Fibroblast of the conjunctiva (primary cell): ENCODE measurements around the gene GDF3.
"Not testable (repeated sequence)": the region's sequence is repeated elsewhere in the genome, so short reads cannot be mapped to it uniquely, and the experiment has no call there.

Experiments
- DNase-seq: peaks from one replicate; pipeline ENCODE4 v3.0.0-alpha.2; 2010; ENCODE audit warnings: low read depth

GDF3 gene

DNA sequence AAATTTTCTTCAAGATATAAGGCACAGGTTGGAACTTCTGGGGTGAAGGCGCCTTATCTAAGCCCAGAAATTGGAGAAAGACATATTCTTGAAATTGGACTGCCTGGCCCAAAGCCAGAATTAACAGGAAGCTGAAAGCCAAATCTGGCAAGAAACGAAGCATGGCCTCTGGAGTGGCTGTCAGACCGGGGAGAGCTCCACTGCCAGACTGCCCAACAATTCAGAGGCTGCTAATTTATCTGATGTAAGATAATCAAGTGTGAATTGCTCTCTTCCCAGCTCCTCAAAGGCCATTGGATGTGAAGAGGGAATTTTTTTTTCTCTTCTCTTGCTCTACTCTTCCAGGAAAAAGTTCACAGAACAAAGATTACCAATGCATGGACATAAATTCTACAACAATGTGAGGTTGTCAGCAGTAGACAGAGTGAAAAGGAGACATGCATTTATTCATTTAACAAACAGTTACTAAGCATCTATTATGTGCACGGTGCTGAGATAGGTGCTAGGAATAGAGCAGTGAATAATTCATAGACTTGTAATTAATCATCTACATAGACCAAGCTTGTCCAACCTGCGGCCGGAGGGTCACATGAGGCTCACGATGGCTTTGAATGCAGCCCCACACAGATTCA, at the start of gene GDF3:
GDF3 (minus strand) TSS at position 210 of the 632 bp plus-strand sequence; CDS start at position 163, 47 bp downstream.
- DNase-seq, result no peak

DNA sequence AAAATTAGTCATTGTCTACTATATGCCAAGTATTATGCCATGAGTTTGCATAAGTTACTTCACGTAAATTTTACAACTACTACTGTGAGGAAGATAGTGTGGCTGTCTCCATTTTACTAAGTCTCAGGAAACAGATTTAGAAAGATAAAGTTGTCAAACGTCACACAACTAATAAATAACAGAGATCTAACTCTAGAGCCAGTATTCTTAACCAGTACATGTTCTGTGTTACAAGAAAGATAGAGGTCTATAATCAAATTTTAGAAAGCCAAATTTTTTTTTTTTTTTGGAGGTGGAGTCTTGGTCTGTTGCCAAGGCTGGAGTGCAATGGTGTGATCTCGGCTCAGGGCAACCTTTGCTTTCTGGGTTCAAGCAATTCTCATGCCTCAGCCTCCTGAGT, 37.4 kb upstream of the GDF3 start:
- DNase-seq, result no peak

DNA sequence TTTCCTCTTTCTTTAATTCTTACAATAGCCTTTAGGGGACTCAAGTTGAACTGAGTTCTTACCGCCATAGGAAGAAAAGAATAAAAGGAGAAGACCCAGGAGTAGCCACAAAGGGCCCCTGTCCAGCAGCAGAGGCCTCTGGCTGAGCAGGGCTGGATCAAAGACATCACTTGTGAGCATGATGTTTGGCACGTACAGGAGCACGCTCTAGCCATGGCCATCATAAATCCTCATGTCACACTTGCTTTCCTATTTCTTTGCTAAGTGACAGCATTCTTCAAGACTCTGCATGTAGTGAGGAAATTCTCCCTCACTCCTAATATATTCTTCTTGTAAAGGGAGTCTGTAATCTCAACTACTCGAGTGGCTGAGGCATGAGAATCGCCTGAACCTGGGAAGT, 35.9 kb upstream of the GDF3 start:
- no peak for DNase-seq

DNA sequence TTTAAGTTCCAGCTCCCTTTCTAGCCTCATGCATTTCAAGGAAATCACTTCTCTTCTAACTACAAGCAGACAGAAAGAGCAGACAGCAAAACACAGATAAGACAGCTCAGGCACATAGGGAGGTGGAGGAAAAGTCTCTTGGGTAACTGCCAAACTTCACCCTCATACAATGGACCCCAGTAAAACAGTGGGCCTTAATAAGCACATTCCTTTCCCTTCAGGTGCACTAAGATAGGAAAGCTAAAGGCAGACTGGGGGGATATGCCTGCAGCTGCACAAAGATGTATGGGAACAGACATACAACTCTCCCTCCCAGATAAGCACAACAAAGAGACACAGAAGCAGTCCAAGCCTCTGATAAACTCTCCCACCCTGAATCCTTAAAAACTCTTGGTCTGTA, 35.4 kb upstream of the GDF3 start:
- not testable (repeated sequence) for DNase-seq

DNA sequence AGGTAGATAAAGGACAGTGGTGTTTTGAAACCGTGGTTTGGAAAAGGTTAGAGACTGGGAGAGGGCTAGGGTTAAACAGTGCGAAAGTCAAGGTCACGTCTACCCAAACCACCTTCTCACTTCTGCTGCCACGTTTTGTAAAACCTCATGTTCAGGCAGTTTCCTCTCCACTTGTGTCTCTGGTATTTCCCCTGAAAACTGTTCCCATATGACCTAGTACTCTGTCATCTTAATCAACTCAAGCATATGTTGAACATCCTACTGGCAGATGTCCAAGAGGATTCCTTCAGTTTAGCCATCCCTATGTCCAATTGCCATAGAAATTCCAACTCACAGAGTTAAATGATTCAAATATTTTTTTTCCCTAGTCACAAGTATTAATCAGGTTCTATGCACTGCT, 34.2 kb upstream of the GDF3 start:
- no peak for DNase-seq

DNA sequence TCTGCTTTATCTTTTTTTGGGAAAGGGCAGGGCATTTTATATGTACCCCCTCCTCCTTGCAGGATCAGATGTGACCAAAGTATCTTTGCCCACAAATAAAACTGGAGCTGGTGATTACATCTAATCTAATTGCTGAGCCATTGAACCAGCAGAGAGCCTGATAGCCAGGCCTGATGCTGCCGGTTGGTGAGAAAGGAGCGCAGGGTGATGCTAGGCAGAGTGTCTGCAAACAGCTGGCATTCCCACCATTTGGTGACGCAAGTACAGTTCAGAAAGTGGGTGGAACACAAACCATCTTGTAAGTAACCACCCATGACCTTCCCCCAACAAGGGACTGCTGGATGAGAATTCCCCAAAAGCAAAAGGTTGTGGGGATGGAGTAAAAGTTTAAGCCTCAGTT, 28.4 kb upstream of the GDF3 start:
- no peak for DNase-seq

DNA sequence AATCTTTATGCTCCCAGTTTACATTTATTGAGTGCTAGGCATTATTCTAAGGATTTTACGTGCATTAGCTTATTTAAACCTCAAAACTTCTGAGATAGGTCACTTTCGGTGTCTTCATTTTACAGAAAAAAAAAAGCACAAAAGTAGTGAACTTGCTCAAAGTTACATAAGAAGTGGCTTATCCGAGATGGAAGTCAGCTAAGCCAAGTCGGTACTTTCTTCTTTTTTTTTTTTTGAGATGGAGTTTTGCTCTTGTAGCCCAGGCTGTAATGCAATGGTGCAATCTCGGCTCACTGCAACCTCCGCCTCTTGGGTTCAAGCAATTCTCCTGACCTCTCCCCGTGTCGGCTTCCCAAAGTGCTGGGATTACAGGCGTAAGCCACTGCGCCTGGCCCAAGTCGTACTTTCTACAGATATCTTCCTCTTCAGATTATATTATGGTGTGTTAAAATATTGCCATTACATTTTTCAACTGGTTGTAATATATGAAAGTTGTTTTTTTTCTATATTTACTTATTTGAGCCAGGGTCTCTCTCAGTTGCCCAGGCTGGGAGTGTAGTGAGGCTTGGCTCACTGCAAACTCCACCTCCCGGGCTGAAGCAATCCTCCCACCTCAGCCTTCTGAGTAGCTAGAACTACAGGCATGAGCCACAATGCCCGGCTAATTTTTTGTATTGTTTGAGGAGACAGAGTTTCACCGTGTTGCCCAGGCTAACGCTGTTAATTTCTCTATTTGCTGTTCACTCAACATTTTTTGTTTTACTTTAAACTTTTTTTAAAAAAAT, 24.6 kb upstream of the GDF3 start:
- DNase-seq, result no peak

DNA sequence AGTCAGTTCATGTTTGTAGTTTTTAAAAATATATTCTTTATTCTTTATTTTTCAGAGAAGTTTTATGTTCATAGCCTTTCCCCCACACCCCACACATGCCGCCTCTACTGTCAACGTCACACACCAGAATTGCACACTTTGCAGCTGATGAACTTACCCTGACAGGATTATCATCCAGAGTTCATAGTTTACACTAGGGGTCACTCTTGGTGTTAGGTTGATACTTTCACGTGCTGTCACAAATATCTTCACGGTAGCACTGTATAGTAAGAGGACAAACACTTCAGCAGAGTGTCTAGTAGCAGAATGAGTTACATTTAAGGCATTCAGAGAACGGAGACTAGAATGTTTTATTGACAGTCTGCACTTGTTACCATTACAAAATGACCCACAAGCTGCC, 20.8 kb upstream of the GDF3 start:
- DNase-seq, result no peak

DNA sequence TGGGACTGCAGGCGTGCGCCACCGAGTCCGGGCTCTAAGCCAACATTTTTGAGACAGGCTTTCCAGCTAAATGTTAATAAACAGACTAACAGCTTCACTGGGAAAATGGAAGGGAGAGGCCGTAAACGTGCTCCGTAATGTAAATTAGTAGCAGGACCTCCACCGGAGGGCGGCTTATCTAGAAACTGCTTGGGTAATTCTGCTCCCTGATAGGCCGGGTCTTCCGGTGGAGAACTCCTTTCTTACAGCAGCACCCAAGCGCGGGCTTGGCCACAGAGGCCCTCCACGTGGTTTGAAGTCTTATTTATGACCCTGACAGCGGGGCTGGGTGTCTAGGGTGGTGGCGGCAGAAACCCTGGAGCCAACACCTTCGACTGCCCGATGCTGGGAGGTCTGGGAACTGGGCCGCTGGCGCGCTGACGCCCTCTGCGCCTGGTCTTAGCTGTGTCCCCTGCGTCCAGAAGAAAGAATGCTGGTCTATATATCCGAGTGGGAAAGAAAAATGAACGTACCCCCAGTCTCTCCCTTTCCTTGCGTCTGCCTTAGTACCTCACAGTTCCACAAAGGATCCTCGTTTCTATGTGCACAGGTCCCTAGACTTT, 17.4 kb upstream of the GDF3 start:
- no peak for DNase-seq

DNA sequence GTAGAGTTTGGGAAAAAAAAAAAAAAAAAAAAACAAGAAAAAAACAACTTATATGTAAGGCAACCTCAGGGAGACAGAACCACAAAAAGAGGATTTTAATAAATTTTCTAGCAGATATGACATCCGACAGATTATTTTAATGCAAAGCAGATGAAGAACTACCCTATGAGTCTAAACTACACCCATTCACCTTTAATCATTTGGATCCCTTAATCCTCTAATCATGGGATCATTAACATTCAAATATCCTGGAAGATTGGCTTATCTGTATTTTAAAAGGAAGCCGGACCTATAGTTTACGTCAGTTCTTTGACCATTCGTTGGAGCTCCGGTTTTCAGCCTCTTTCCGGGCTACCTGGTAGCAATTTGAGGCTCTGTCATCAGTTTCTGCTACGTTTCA, 15.6 kb upstream of the GDF3 start, which contains the start of gene DPPA3:
DPPA3 (plus strand) TSS at position 301 of the 400 bp plus-strand sequence. CDS start 138 bp downstream, outside the sequence.
- DNase-seq, result no peak

DNA sequence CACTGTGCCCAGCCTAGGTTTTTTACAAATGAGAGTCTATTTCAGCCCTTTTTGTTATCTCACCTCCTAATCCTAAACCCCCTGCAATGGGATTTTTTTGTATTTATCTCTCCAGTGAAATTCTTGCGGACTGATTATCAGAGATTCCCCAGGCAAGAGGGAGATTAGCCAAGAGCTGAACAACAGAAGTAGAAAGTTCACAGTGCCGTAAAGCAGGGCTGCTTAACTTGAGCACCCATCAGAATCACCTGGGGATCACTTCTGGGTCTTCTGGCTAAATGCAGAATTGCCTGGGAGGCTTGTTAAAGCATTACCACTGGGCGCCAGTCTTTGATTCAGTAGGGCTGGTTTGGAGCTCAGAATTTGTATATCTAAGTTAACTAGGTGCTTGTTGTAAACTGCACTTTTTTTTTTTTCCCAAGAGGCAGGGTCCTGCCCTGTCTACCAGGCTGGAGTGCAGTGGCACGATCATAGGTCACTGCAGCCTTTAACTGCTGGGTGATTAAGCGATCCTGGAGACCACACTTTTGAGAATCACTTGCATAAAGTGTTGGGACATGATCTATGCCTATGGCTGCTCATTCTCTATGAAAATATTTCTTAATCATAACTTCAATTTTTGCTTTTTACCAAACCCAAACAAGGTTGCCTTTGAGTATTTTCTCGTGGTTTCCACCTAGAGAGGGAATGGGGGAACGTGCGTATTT, 14.5 kb upstream of the GDF3 start:
- no peak for DNase-seq

DNA sequence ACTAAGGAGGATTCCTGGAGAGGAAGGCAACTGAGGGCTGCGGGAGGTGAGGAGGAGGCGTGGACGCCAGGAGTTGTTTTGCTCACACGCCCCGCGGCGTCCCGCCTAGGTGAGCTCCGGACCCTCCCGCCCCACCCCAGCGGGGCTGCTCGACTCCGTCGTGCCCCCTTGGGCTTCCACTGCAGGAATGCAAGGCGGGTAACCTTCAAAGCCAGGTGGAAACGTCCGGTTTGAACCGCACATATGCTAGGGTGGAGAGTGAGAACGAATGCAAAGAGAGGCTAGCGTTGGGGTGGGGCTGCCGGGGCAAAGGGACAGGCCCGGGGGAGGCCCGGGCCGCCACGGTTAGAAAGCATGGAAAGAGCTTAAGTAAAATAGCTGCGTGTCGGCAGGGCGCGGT, 10.3 kb upstream of the GDF3 start:
- DNase-seq, result no peak

DNA sequence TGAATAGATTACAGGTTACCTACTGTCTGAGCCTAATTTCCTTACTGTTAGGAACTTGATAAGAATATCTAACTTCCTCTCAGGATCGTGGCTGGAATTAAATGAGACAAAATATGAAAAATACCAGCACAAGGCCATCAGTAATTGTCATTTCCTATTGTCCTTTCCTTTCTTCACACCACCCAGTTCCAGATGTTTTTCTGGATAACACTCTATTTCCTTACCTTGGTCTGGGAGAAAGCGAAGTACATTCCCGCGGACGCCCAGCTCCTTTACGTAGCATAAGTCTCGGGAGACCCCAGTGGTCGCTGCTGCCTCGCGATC, 376 bp downstream of the GDF3 start:
- no peak for DNase-seq

DNA sequence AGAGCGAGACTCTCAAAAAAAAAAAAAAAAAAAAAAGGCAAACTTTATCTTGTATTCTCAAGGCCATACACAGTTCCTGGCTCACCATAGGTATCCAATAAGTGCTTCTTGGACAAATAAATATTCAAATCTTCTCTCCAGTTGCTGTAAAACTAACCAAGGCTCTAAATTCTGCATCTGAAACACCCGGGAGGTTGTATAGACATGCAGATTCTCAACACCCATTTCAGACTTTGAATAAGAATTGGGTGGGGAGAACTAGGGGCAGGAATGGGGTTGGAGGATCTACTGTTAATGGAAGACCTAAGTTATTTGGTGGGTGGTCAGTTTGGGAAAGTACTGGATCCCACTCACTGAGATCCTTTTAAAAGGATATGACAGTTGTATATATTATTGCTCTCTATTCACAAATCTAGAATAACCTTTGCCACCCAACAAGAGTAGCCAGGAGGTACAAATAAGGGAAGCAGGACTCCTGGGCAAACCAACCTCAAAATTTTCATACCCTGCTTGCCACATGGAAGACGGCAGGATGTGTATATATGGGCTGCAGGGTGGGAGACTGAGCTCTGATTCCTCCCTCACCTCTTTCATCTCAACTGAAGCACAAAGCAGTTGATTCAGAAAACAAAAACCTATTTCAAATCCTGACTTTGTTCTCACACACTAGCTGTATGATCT, 879 bp downstream of the GDF3 start:
- DNase-seq, result no peak

DNA sequence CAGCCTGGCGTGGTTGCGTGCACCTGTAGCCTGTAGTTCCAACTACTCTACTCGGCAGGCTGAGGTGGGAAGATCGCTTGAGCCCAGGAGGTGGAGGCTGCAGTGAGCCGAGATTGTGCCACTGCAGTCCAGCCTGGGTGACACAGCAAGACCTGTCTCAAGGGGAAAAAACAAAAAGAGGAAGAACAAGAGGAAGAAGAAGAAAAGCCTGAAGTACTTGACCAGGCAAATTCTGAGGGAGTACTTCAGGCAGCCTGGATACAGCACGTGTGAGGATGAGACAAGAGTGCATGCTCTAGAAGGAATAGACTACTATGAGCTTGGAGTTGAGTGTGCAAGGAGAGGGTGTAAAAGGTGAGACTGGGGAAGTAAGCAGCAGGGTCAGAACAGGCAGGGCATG, 1.8 kb downstream of the GDF3 start:
- DNase-seq, result no peak

DNA sequence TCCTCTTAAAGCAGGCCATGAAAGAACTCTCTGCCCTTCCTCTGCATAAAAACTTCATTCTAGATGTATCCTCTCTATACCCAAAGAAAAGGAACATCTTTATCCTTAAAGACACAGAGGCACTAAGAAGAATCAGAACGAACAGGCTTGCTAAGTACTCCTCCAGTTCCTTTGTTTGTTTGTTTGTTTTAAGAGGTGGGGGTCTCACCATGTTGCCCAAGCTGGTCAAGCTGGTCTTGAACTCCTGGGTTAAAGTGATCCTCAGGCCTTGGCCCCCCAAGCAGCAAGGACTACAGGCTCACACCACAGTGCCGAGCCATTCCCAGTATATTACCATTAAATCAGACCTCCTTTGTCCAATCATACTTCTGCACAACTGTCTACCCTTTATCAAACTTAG, 14.0 kb downstream of the GDF3 start:
- no peak for DNase-seq

DNA sequence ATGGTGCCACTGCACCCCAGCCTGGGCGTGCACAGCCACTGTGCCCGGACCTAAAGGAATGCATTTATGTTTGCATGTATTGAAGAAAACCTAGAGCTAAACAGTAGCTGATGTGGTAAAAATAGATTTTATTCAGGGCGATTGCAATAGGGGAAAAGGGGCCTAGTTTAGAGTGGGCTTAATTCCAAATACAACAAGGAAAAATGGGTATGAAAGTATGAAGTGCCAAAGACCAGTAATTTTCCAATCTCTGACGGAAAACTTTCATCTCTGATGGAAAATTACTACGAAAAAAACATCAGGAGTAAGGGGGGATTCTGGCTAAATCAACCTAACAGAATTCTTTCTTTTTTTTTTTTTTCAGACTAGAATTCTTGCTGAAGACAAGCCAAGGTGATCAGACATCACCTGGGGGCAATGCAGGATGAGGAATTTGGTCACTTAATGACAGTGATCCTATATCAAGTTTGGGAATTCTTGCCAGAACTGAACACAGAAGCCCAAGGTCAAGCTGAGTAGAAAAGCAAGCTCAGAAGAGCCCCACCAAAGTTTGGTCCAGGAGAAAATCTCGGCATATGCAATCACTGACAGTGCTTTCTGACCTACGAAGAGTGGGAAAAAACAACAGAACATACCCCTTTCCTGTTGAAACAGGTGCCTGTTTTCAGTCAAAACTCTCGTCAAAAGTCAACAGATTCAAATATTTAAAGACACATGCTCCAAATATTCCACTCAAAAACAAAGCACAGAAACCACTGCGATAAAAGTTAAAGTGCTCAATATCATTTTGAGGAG, 16.1 kb downstream of the GDF3 start:
- no peak for DNase-seq

DNA sequence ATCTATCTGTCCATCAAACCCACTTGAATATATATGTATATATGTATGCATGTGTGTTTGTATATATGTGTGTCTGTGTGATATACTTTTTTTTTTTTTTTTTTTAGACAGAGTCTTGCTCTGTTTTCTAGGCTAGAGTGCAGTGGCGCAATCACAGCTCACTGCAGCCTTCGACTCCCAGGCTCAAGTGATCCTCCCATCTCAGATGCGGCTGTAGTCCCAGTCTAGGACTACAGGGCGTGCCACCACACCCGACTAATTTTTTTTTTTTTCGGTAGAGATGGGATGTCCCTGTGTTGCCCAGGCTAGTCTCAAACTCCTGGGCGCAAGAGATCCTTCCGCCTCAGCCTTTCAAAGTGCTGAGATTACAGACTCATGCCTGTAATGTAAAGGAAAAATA, 16.8 kb downstream of the GDF3 start:
- DNase-seq, result no peak

DNA sequence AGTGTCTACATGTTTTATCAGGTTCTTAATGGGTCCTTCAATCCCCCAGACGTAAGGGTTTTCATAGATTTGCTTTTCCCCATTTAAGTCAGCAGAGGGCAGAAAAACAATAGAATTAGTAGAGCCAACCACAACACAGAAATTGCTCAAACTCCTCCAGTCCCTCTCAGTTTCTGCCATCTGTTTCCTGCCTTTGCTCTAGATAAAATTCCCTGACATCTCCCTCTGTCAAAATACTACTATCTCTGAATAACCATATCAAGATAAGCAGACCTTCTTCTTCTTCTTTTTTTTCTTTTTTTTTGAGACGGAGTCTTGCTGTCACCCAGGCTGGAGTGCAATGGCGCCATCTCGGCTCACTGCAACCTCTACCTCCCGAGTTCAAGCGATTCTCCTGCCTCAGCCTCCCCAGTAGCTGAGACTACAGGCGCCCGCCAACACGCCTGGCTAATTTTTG, 18.1 kb downstream of the GDF3 start:
- DNase-seq, result not testable (repeated sequence)

DNA sequence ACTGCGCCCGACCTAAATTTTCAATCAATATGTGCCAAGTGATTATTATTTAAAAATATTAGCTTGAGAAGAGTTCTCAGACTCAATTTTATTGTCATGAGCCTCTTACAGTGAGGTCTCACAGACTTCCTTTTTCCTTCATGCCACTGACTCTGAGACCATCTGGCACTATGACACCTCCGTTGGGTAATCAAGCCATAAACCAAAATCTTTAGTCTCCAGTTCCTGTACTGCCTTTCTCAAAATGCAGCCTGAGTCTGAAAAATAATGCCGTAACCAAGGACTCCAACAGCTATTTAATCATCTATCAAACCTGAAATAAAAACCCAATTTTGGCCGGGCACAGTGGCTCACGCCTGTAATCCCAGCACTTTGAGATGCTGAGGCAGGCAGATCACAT, 20.1 kb downstream of the GDF3 start:
- DNase-seq, result not testable (repeated sequence)

DNA sequence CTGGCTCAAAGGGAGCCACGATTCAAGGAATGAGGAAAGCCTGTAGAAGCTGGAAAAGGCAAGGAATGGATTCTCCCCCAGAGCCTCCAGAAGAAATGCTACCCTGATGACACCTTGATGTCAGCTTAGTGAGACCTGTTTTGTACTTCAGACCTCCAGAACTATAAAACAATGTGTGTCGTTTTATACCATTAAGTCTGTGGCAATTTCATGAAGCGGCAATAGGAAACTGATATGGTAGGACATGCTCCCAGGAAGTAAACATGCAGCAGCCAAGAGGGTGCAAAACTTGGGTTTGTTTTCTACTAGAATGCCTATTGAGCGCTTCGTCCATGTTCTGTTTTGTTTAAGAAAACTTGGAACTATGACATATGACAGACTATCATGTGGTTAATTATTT, 27.4 kb downstream of the GDF3 start:
- DNase-seq, result no peak
